ENCODE measurements around the gene APOA5.
"Not testable (repeated sequence)": the region's sequence is repeated elsewhere in the genome, so short reads cannot be mapped to it uniquely, and the experiment has no call there.

The APOA5 gene

DNA sequence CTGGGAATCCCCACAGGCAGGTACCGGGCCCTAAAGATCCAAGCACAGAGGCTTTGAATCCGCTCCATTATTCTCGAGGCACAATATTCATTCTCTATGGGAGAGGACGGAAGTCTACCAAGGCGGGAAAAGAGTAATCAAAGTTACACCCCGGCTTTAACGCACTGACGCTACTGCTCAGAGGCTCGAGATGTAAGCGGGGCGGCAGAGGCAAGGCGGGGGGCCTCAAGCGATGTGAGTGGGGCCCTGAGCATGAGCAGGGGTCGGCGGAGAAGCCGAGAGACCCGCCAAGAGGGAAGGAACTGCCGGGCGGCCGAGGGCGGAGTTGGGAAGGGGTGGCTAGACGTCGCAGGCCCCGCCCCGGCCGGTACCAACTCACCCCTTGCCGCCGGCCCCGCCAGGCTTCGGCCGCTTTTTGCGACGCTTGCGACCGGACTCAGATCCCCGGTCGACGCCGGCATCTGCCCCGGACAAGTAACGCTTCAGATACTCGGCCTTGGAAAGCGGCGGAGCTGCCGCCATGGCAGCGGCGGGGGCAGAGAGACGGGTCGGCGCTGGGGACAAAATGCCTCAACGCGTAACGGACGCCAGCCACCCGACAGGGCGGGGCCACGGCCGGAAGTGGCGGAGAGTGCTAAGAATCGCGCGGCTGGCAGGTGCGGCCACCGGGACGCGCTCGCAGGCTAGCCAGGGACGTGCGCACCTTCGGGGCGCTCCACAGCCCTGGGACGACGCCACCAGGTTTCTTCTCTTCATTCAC lies 19.1 kb downstream of the APOA5 start, which contains the start of gene BUD13:
Gene BUD13, minus strand, starts transcription at position 545 of the 760 bp plus-strand sequence. Its CDS starts 23 bp downstream, at position 522.
- peak; percentile 82 to 89 for DNase-seq

GRCh38 chr11:116771935-116772334 lies 19.7 kb downstream of the APOA5 start:
- no peak for DNase-seq

- DNase-seq: no peak
These were observed 29.5 kb downstream of the APOA5 start for GRCh38 chr11:116762132-116762531.

DNA sequence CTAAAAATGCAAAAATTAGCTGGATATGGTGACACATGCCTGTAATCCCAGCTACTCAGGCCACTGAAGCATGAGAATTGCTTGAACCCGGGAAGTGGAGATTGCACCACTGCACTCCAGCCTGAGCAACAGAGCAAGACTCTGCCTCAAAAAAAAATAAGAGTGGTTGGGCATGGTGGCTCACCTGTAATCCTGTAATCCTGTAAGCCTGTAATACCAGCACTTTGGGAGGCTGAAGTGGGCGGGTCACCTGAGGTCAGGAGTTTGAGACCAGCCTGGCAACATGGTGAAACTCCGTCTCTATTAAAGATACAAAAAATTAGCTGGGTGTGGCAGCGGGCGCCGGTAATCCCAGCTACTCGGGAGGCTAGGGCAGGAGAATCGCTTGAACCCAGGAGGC lies 35.6 kb downstream of the APOA5 start:
- not testable (repeated sequence) for DNase-seq

DNA sequence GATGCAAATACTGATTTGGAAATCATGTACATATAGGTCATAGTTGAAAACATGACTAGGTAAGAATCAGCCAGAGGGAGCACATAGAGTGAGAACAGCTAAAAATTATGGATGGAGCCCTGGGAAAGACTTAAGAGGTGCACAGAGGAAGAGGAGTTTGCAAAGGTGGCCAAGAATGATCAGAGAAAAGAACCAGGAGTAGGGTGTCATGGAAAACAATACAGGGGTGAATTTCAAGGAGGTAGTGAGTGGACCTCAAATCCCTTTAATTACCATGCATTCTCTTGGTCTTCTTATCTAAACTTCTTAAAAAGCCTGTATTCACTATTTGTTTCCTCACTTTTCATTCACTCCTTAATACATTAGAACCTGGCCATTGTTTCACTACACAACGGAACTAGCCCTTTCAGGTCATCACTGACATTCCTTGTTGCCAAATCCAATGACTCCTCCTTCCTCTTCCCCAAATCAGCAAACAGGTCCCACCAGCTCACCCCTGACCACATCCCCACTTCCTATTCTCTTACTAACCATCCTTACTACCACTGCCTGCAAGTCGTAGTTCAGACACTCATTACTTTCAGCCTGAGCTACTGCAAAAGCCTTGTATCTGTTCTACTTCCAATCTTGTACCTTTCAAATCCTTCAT lies 41.5 kb downstream of the APOA5 start:
- no peak for DNase-seq

- no peak for DNase-seq
These were observed 49.6 kb downstream of the APOA5 start for GRCh38 chr11:116742104-116742503.

GRCh38 chr11:116740741-116741140 lies 50.9 kb downstream of the APOA5 start:
- no peak for DNase-seq

Measured in hippocampal formation (tissue), 2 donors.